Trophoblast cell (in vitro differentiated cells and primary cell): Measurements from ENCODE around the gene ENTR1.
A peak's percentile ranks its signal among the peaks of the same experiment; 100 is the strongest.

ENCODE experiments used
- DNase-seq, 2 donors: peaks; one replicate each; pipeline ENCODE4 v3.0.0-alpha.2; 2016
- H2AFZ ChIP-seq: 2 replicates; pipeline ENCODE4 v1.6.1; 2013; ENCODE audit warnings: low read length, moderate library complexity, mild to moderate bottlenecking; ENCODE audit not compliant: insufficient read depth, poor library complexity
- H2AK5ac ChIP-seq: 2 replicates; pipeline ENCODE4 v1.6.1; 2013; ENCODE audit warnings: mild to moderate bottlenecking, low read length
- H2BK120ac ChIP-seq: 2 replicates; pipeline ENCODE4 v1.6.1; 2013; ENCODE audit warnings: low read length, mild to moderate bottlenecking, moderate library complexity; ENCODE audit not compliant: insufficient read depth, poor library complexity
- H2BK12ac ChIP-seq: 2 replicates; pipeline ENCODE4 v1.6.1; 2013; ENCODE audit warnings: mild to moderate bottlenecking, low read length, moderate library complexity
- H2BK5ac ChIP-seq: 2 replicates; pipeline ENCODE4 v1.6.1; 2013; ENCODE audit warnings: low read length, low read depth, moderate library complexity, mild to moderate bottlenecking; ENCODE audit not compliant: poor library complexity
- H3K14ac ChIP-seq: 2 replicates; pipeline ENCODE4 v1.6.1; 2013; ENCODE audit warnings: mild to moderate bottlenecking, low read length
- H3K18ac ChIP-seq: 2 replicates; pipeline ENCODE4 v1.6.1; 2013; ENCODE audit warnings: mild to moderate bottlenecking, low read length
- H3K23ac ChIP-seq: 2 replicates; pipeline ENCODE4 v1.6.1; 2013; ENCODE audit warnings: low read length
- H3K27ac ChIP-seq: 2 replicates; pipeline ENCODE4 v1.5.1; 2013; ENCODE audit warnings: low read depth, mild to moderate bottlenecking, inconsistent platforms, low read length, moderate library complexity
- H3K27me3 ChIP-seq: 2 replicates; pipeline ENCODE4 v1.6.1; 2013; ENCODE audit warnings: inconsistent platforms, mild to moderate bottlenecking, low read length, moderate library complexity; ENCODE audit not compliant: insufficient read depth
- H3K36me3 ChIP-seq, 2 experiments: 1 replicate in 1 of 2; 2 replicates in 1 of 2; pipeline ENCODE4 v1.6.1; 2013; ENCODE audit warnings: low read length in 2 of 2, mild to moderate bottlenecking in 2 of 2, moderate library complexity in 1 of 2; ENCODE audit not compliant: insufficient read depth in 2 of 2, control insufficient read depth in 1 of 2
- H3K4ac ChIP-seq: 2 replicates; pipeline ENCODE4 v1.6.1; 2013; ENCODE audit warnings: low read depth, mild to moderate bottlenecking, low read length, moderate library complexity
- H3K4me1 ChIP-seq, 2 experiments: 1 replicate in 1 of 2; 2 replicates in 1 of 2; pipeline ENCODE4 v1.6.1; 2013; ENCODE audit warnings: low read length in 2 of 2, mild to moderate bottlenecking in 2 of 2, moderate library complexity in 1 of 2; ENCODE audit not compliant: insufficient read depth in 2 of 2, control insufficient read depth in 1 of 2
- H3K4me2 ChIP-seq: 2 replicates; pipeline ENCODE4 v1.6.1; 2013; ENCODE audit warnings: inconsistent platforms, mild to moderate bottlenecking, low read length, moderate library complexity
- H3K4me3 ChIP-seq: 2 replicates; pipeline ENCODE4 v1.5.1; 2013; ENCODE audit warnings: mild to moderate bottlenecking, low read depth, low read length, inconsistent platforms
- H3K79me1 ChIP-seq: one replicate; pipeline ENCODE4 v1.6.1; 2013; ENCODE audit warnings: low read length
- H3K79me2 ChIP-seq: 2 replicates; pipeline ENCODE4 v1.6.1; 2013; ENCODE audit warnings: low read length, mild to moderate bottlenecking; ENCODE audit not compliant: control insufficient read depth, insufficient read depth, poor library complexity
- H3K9ac ChIP-seq: 2 replicates; pipeline ENCODE4 v1.6.1; 2013; ENCODE audit warnings: mild to moderate bottlenecking, low read length
- H3K9me3 ChIP-seq: 2 replicates; pipeline ENCODE4 v1.6.1; 2013; ENCODE audit warnings: low read depth, mild to moderate bottlenecking, control low read depth, inconsistent platforms, low read length; ENCODE audit not compliant: insufficient read depth
- H4K12ac ChIP-seq: 2 replicates; pipeline ENCODE4 v1.6.1; 2013; ENCODE audit warnings: low read depth, mild to moderate bottlenecking, low read length, moderate library complexity
- H4K8ac ChIP-seq: 2 replicates; pipeline ENCODE4 v1.6.1; 2013; ENCODE audit warnings: low read depth, mild to moderate bottlenecking, low read length, moderate library complexity
- H4K91ac ChIP-seq: one replicate; pipeline ENCODE4 v1.6.1; 2013; ENCODE audit warnings: low read depth, mild to moderate bottlenecking, low read length, moderate library complexity
- WGBS: extraction: QIAGEN DNeasy Blood & Tissue Kit; methylation state at CpG from one replicate; pipeline ENCODE4 v1.1.7; 2013; ENCODE audit warnings: missing lambda C conversion rate; ENCODE audit not compliant: insufficient read length, insufficient coverage; ENCODE audit errors: extremely low coverage; 5-methylcytosine and 5-hydroxymethylcytosine counted together

Gene ENTR1

DNA sequence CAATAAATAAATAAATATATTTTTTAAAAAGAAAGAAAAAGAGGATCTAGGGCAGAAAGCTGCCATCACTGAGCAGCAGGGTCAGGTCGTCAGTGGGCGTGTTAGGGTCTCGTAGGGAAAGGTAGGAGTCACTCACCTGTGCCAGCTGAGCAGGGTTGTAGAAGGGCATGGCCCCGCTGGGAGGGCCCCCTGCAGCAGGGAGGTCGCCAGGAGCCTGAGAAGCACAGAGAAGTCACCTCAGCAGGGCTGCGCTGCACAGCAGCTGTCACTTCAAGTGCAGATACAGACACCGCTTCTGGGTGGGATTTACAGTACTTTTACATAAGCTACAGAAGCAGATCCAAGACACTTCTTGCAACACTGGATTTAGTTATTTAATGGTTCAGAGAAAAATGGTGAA, 33.3 kb upstream of the ENTR1 start:
- H2AFZ ChIP-seq: no peak overlapping the region
- no peak overlapping the region for H2BK120ac ChIP-seq
- H2AK5ac ChIP-seq: no peak overlapping the region
- H3K27me3 ChIP-seq: no peaks in the 10 kb centered on the region
- no peak for DNase-seq
- no peak overlapping the region for H4K91ac ChIP-seq
- no peak overlapping the region for H4K12ac ChIP-seq
- no peak overlapping the region for H3K4ac ChIP-seq
- H3K36me3 ChIP-seq: peaks cover 76% of the 10 kb centered on the region in 2 experiments
- no peak overlapping the region for H2BK5ac ChIP-seq
- no peak overlapping the region for H3K23ac ChIP-seq
- H3K79me1 ChIP-seq: peaks cover 7% of the 10 kb centered on the region
- H3K14ac ChIP-seq: no peak overlapping the region
- no peak overlapping the region for H3K18ac ChIP-seq
- no peak overlapping the region for H3K27ac ChIP-seq
- no peak overlapping the region for H4K8ac ChIP-seq
- H2BK12ac ChIP-seq: no peak overlapping the region
- H3K4me2 ChIP-seq: no peak overlapping the region
- no peaks in the 10 kb centered on the region for H3K9me3 ChIP-seq
- H3K79me2 ChIP-seq: peaks cover 5% of the 10 kb centered on the region
- no peaks in the 10 kb centered on the region for H3K4me1 ChIP-seq
- no peak overlapping the region for H3K9ac ChIP-seq
- no CpG with 5 or more reads among the region's 7 CpGs for WGBS
- no peak overlapping the region for H3K4me3 ChIP-seq

DNA sequence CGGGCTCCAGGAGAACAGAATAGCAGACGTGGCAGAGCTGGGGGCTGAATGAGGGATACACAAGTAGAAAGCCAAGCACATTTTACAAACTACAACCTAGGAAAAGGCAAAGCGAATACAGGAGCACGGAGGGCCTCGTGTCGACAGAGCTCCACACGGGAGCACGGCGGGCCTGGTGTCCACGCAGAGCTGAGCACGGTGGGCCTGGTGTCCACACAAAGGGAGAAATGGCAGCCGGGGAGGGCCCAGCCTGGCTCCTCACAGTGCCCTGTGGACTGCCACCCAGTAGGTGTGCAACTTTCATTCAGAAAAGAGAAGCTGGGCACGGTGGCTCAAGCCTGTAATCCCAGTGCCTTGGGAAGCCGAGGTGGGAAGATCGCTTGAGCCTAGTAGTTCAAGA, 32.7 kb upstream of the ENTR1 start:
- Histone ChIP-seq H3K23ac (no peak overlapping the region), H2AK5ac (no peak overlapping the region), H3K36me3 (peaks cover 70 to 71% of the 10 kb centered on the region in 2 experiments), H3K14ac (no peak overlapping the region), H4K8ac (no peak overlapping the region), H2BK12ac (no peak overlapping the region), H3K4me2 (no peak overlapping the region), H3K79me1 (peaks cover 7% of the 10 kb centered on the region), H2AFZ (no peak overlapping the region), H3K4ac (no peak overlapping the region), H3K27ac (no peak overlapping the region), H4K91ac (no peak overlapping the region), H2BK5ac (no peak overlapping the region), H3K79me2 (peaks cover 7% of the 10 kb centered on the region), H3K4me1 (peaks cover 0 to 4% of the 10 kb centered on the region in 2 experiments), H4K12ac (no peak overlapping the region), H3K4me3 (no peak overlapping the region), H2BK120ac (no peak overlapping the region), H3K27me3 (no peaks in the 10 kb centered on the region), H3K18ac (no peak overlapping the region), H3K9me3 (no peaks in the 10 kb centered on the region), H3K9ac (no peak overlapping the region)
- WGBS: no CpG with 5 or more reads among the region's 15 CpGs
- no peak for DNase-seq

- Histone ChIP-seq H3K36me3 (peaks cover 63 to 64% of the 10 kb centered on the region in 2 experiments), H3K9ac (no peak overlapping the region), H3K4me1 (peaks cover 7 to 12% of the 10 kb centered on the region in 2 experiments), H2BK5ac (no peak overlapping the region), H2AFZ (no peak overlapping the region), H3K27me3 (no peaks in the 10 kb centered on the region), H3K4me2 (no peak overlapping the region), H3K23ac (no peak overlapping the region), H3K14ac (no peak overlapping the region), H4K12ac (no peak overlapping the region), H3K79me2 (peaks cover 9% of the 10 kb centered on the region), H3K4me3 (no peak overlapping the region), H4K91ac (no peak overlapping the region), H4K8ac (no peak overlapping the region), H3K79me1 (peaks cover 7% of the 10 kb centered on the region), H3K18ac (no peak overlapping the region), H3K9me3 (no peaks in the 10 kb centered on the region), H3K4ac (no peak overlapping the region), H2BK12ac (no peak overlapping the region), H3K27ac (no peak overlapping the region), H2BK120ac (no peak overlapping the region), H2AK5ac (no peak overlapping the region)
- no peak for DNase-seq
- no CpG with 5 or more reads among the region's 5 CpGs for WGBS
These were observed 31.9 kb upstream of the ENTR1 start for GRCh38 chr9:136442265-136442664.

- no peak overlapping the region for H3K27ac ChIP-seq
- H3K9ac ChIP-seq: no peak overlapping the region
- H3K79me1 ChIP-seq: peaks cover 7% of the 10 kb centered on the region
- no peaks in the 10 kb centered on the region for H3K27me3 ChIP-seq
- H3K79me2 ChIP-seq: peaks cover 9% of the 10 kb centered on the region
- no CpG with 5 or more reads among the region's 17 CpGs for WGBS
- no peak overlapping the region for H2BK12ac ChIP-seq
- no peak overlapping the region for H4K8ac ChIP-seq
- H3K4me1 ChIP-seq: peaks cover 7 to 12% of the 10 kb centered on the region in 2 experiments
- no peak overlapping the region for H3K18ac ChIP-seq
- no peak overlapping the region for H2AFZ ChIP-seq
- H3K14ac ChIP-seq: no peak overlapping the region
- peak; percentile 77 to 84 for DNase-seq
- no peak overlapping the region for H4K12ac ChIP-seq
- no peak overlapping the region for H4K91ac ChIP-seq
- no peak overlapping the region for H3K23ac ChIP-seq
- H3K4me2 ChIP-seq: no peak overlapping the region
- H2AK5ac ChIP-seq: no peak overlapping the region
- H3K9me3 ChIP-seq: no peaks in the 10 kb centered on the region
- no peak overlapping the region for H3K4ac ChIP-seq
- no peak overlapping the region for H2BK5ac ChIP-seq
- H3K4me3 ChIP-seq: no peak overlapping the region
- H3K36me3 ChIP-seq: peaks cover 58 to 59% of the 10 kb centered on the region in 2 experiments
- H2BK120ac ChIP-seq: no peak overlapping the region
These were observed 31.3 kb upstream of the ENTR1 start for GRCh38 chr9:136441681-136442245.
